Colonic mucosa (tissue), 4 donors: ENCODE results near the gene NUMBL. TPM values are rescaled to one million over a fixed set of nuclear protein-coding genes. Genes with fewer than 3 reads are reported as not detected.

Source experiments
- DNase-seq: peaks from one replicate; pipeline ENCODE4 v3.0.0-alpha.2; 2020
- H3K27ac ChIP-seq: fragments of 200-600 bp; one replicate; pipeline ENCODE4 v1.8.0; 2021
- H3K27me3 ChIP-seq: fragments of 200-600 bp; one replicate; pipeline ENCODE4 v1.8.0; 2021
- H3K36me3 ChIP-seq: fragments of 200-600 bp; one replicate; pipeline ENCODE4 v1.8.0; 2021
- H3K4me1 ChIP-seq: fragments of 200-600 bp; one replicate; pipeline ENCODE4 v1.8.0; 2021; ENCODE audit warnings: mild to moderate bottlenecking
- H3K4me3 ChIP-seq: fragments of 200-600 bp; one replicate; pipeline ENCODE4 v1.8.0; 2021
- H3K9ac ChIP-seq, 2 donors: one replicate each; pipeline ENCODE4 v1.7.0; 2013; ENCODE audit warnings: control low read depth in 2 of 2, low read depth in 2 of 2, low read length in 2 of 2
- H3K9me3 ChIP-seq: fragments of 200-600 bp; one replicate; pipeline ENCODE4 v1.8.0; 2021
- intact Hi-C: fragments of 100-400 bp; cut with DNase I; formaldehyde crosslinking; loops from one replicate; pipeline ENCODE4 v1.14.1; 2022
- total RNA-seq, 2 donors: library from RNA; stranded (reverse); fragmentation: NEBNext Ultra II Directional in 1 of 2; extraction: Animal tissue kit (Norgen Biotek cat#: 25700) in 1 of 2; gene quantifications; one replicate each; pipeline ENCODE4 v1.2.1, GENCODE V29; 2021
- TF ChIP-seq, protein P1 (sequence below): fragments of 200-600 bp; IDR thresholded peaks from one replicate; pipeline ENCODE4 v1.8.0; 2022; ENCODE audit warnings: antibody characterized with exemption, mild to moderate bottlenecking
- donor health status: healthy.
- donor health status: DM: no; HTN: no; CAD: no.
- donor health status: DM: no; HTN: no; CAD: no.

NUMBL gene
- total RNA-seq, 2 donors from 2014 or later: 12.8 to 22.0 TPM

- no peak overlapping the region for H3K27ac ChIP-seq
Observed at GRCh38 chr19:40692212-40692551, 1.7 kb upstream of the NUMBL start.

DNA sequence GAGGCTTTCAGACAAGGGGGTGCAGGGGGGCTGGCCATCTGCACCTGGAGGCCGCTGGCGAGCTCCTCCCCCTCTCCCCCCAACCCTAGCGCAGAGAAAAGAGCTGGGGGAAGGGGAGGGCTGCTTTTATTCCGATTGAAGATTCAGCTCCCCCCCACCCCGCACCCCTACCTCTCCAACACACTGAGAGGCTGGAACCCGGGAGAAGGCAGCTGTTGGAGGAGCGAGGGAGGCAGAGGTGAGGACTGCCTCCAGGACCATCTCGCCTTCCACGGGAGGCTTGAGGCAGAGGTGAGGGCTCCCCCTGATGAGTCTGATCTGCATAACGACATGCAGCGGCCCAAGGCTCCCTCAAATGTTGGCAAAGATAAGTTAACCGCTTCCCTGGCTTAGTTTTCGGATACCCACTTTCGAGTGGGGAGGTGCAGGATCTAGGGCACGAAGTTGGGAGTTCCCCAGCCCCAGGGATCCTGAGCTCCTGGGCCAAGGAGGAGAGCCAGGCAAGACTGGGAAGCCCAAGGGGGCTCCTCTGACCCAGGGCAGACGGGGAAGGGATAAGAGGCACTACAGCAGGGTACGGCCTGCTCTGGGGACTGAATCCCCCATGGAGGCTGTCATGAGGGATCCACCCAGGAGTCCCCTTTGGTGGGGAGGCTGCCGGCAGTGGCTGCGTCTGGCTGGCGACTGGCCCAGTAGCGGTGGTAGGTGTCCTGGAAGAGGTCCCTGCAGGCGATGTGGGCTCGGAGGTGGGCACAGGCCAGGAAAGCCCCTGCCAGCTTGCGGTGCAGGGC lies 1.2 kb upstream of the NUMBL start:
- H3K4me3 ChIP-seq: no peak overlapping the region
- no peaks in the 10 kb centered on the region for H3K36me3 ChIP-seq
- H3K4me1 ChIP-seq: no peaks in the 10 kb centered on the region
- no peaks in the 10 kb centered on the region for H3K27me3 ChIP-seq
- no peaks in the 10 kb centered on the region for H3K9me3 ChIP-seq
- H3K27ac ChIP-seq: peak overlapping the region; percentile 69
- TF ChIP-seq, protein P1, sequence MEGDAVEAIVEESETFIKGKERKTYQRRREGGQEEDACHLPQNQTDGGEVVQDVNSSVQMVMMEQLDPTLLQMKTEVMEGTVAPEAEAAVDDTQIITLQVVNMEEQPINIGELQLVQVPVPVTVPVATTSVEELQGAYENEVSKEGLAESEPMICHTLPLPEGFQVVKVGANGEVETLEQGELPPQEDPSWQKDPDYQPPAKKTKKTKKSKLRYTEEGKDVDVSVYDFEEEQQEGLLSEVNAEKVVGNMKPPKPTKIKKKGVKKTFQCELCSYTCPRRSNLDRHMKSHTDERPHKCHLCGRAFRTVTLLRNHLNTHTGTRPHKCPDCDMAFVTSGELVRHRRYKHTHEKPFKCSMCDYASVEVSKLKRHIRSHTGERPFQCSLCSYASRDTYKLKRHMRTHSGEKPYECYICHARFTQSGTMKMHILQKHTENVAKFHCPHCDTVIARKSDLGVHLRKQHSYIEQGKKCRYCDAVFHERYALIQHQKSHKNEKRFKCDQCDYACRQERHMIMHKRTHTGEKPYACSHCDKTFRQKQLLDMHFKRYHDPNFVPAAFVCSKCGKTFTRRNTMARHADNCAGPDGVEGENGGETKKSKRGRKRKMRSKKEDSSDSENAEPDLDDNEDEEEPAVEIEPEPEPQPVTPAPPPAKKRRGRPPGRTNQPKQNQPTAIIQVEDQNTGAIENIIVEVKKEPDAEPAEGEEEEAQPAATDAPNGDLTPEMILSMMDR: no peak
- intact Hi-C loops: no loop called here
- no peak for DNase-seq
- H3K9ac ChIP-seq: peak overlapping the region; percentile 68 to 83

More at GRCh38 chr19:40692212-40692551, 1.7 kb upstream of the NUMBL start:
- TF ChIP-seq, protein P1: no peak
- intact Hi-C loops: no loop called here
- Histone ChIP-seq H3K4me3 (no peak overlapping the region), H3K9me3 (no peaks in the 10 kb centered on the region), H3K4me1 (no peaks in the 10 kb centered on the region), H3K27me3 (no peaks in the 10 kb centered on the region), H3K9ac (no peak overlapping the region), H3K36me3 (no peaks in the 10 kb centered on the region)
- DNase-seq: no peak

- peak overlapping the region; percentile 68 to 83 for H3K9ac ChIP-seq
- TF ChIP-seq, protein P1: no peak
- intact Hi-C loops: no loop called here
- peak overlapping the region; percentile 69 for H3K27ac ChIP-seq
- H3K4me3 ChIP-seq: peak overlapping the region; percentile 53
- H3K27me3 ChIP-seq: no peaks in the 10 kb centered on the region
- H3K36me3 ChIP-seq: no peaks in the 10 kb centered on the region
- H3K9me3 ChIP-seq: no peaks in the 10 kb centered on the region
- H3K4me1 ChIP-seq: no peaks in the 10 kb centered on the region
- peak; percentile 97 for DNase-seq
Observed at GRCh38 chr19:40690693-40691420, 406 bp upstream of the NUMBL start.

GRCh38 chr19:40689339-40690049 lies 957 bp downstream of the NUMBL start:
- peak overlapping the region; percentile 69 for H3K27ac ChIP-seq
- no peaks in the 10 kb centered on the region for H3K36me3 ChIP-seq
- no peaks in the 10 kb centered on the region for H3K27me3 ChIP-seq
- H3K4me1 ChIP-seq: no peaks in the 10 kb centered on the region
- intact Hi-C loops: no loop called here
- H3K4me3 ChIP-seq: peak overlapping the region; percentile 53
- TF ChIP-seq, protein P1: no peak
- peak overlapping the region; percentile 65 to 66 for H3K9ac ChIP-seq
- H3K9me3 ChIP-seq: no peaks in the 10 kb centered on the region
- DNase-seq: peak; percentile 29

DNA sequence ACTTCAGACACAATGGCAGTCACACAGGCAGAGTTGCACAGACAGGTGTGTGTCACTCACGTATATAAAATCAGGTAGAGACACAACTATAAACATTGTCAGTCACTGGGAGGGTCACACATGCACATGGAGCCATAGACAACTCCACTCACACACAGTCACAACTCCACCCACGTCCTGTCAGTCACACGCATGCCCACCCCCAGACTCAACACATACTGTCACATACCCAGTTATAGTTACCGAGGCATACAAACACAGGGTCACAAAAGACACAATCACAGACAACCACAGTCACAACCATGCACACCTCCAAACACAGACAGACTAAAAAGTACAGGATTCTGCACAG lies 1.5 kb downstream of the NUMBL start:
- H3K36me3 ChIP-seq: no peaks in the 10 kb centered on the region
- TF ChIP-seq, protein P1: no peak
- DNase-seq: no peak
- H3K9ac ChIP-seq: peak overlapping the region in 1 of 2 donors; percentile 66
- no peak overlapping the region for H3K27ac ChIP-seq
- intact Hi-C loops: no loop called here
- H3K27me3 ChIP-seq: no peaks in the 10 kb centered on the region
- peak overlapping the region; percentile 53 for H3K4me3 ChIP-seq
- no peaks in the 10 kb centered on the region for H3K9me3 ChIP-seq
- no peaks in the 10 kb centered on the region for H3K4me1 ChIP-seq
